Esophagus squamous epithelium (tissue), 5 donors: ENCODE measurements around the gene NMNAT2. TPM values are rescaled to one million over a fixed set of nuclear protein-coding genes. Genes with fewer than 3 reads are reported as not detected.
A peak's percentile ranks its signal among the peaks of the same experiment; 100 is the strongest.

ENCODE experiments used
- DNase-seq: peaks from one replicate; lab custom pipeline; 2025; lab: John Stamatoyannopoulos, UW
- H3K27ac ChIP-seq, 4 donors: fragments of 200-600 bp; sonication (generic); one replicate each; pipeline ENCODE4 v1.5.1; 2016 to 2019; ENCODE audit warnings: mild to moderate bottlenecking in 1 of 4
- H3K27me3 ChIP-seq, 4 donors: fragments of 200-600 bp; sonication (generic); 1 replicate in 3 of 4; 2 replicates in 1 of 4; pipeline versions ENCODE4 v1.5.1 to v1.6.0; 2017 to 2021; ENCODE audit warnings: antibody characterized with exemption in 1 of 4
- H3K36me3 ChIP-seq, 3 donors: fragments of 200-600 bp; sonication (generic); one replicate each; pipeline ENCODE4 v1.5.1; 2016 to 2019
- H3K4me1 ChIP-seq, 3 donors: fragments of 200-600 bp; sonication (generic); one replicate each; pipeline ENCODE4 v1.5.1; 2017 to 2019
- H3K4me3 ChIP-seq, 4 donors: fragments of 200-600 bp; sonication (generic); 1 replicate in 3 of 4; 2 replicates in 1 of 4; pipeline ENCODE4 v1.5.1; 2016 to 2019; ENCODE audit warnings: mild to moderate bottlenecking in 2 of 4, moderate library complexity in 1 of 4
- H3K9me3 ChIP-seq, 3 donors: fragments of 200-600 bp; sonication (generic); one replicate each; pipeline ENCODE4 v1.5.1; 2016 to 2019
- POLR2A ChIP-seq, 4 donors: fragments of 450-650 bp; IDR thresholded peaks; one replicate each; pipeline ENCODE4 v1.6.1; 2017; ENCODE audit warnings: antibody characterized with exemption in 4 of 4, mild to moderate bottlenecking in 4 of 4, moderate library complexity in 3 of 4
- WGBS, 2 donors: methylation state at CpG; one replicate each; pipeline ENCODE4 v1.1.5; 2018; 5-methylcytosine and 5-hydroxymethylcytosine counted together
- intact Hi-C: fragments of 100-400 bp; cut with DNase I; formaldehyde crosslinking; loops from one replicate; pipeline ENCODE4 v1.15.0; 2022
- total RNA-seq, 4 donors: library from RNA; depleted of rRNA; stranded (reverse); fragments of >200 nt; gene quantifications; one replicate each; pipeline ENCODE4 v1.1.0, GENCODE V29; 2016
- TF ChIP-seq, protein P1 (sequence below), 6 experiments: fragments of 450-650 bp in 4 of 6; fragments of 200-600 bp in 2 of 6; sonication (generic) in 2 of 6; IDR thresholded peaks; one replicate each; pipeline ENCODE4 v1.5.1; 2016 to 2019; ENCODE audit warnings: antibody characterized with exemption in 6 of 6, mild to moderate bottlenecking in 4 of 6, moderate library complexity in 4 of 6
- donor health status: DM: yes; HTN: yes; CAD: no.

The NMNAT2 gene
- total RNA-seq, 4 donors from 2014 or later: 0.18 to 1.1 (median 0.26) TPM; not detected in 1

DNA sequence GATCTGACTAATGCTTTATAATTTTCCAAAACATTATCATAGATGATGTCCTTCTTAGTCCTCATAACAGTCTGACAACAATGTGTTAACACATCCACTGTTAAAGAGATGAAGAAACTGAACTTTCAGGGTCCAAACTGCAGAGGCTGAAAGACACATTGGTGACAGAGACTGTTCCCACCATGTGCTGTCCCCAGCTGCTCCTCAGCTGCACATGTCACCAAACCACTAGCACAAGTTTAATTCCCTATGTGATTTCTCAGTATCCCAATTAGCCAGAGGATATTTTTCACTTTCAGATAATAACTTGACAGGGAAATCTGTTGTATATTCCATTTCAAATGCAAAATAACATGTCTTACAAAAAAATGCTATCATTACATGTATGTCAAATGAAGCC lies 207.5 kb downstream of the NMNAT2 start:
- DNase-seq: no peak
- Histone ChIP-seq H3K27ac (no peak overlapping the region), H3K9me3 (no peaks in the 10 kb centered on the region), H3K27me3 (no peaks in the 10 kb centered on the region), H3K4me1 (peaks cover 0 to 19% (median 4%) of the 10 kb centered on the region in 3 donors), H3K4me3 (no peak overlapping the region), H3K36me3 (peaks cover 0 to 3% (median 0%) of the 10 kb centered on the region in 3 donors)
- no peak for TF ChIP-seq POLR2A (IDR thresholded peaks at IDR 0.05)
- TF ChIP-seq, protein P1, sequence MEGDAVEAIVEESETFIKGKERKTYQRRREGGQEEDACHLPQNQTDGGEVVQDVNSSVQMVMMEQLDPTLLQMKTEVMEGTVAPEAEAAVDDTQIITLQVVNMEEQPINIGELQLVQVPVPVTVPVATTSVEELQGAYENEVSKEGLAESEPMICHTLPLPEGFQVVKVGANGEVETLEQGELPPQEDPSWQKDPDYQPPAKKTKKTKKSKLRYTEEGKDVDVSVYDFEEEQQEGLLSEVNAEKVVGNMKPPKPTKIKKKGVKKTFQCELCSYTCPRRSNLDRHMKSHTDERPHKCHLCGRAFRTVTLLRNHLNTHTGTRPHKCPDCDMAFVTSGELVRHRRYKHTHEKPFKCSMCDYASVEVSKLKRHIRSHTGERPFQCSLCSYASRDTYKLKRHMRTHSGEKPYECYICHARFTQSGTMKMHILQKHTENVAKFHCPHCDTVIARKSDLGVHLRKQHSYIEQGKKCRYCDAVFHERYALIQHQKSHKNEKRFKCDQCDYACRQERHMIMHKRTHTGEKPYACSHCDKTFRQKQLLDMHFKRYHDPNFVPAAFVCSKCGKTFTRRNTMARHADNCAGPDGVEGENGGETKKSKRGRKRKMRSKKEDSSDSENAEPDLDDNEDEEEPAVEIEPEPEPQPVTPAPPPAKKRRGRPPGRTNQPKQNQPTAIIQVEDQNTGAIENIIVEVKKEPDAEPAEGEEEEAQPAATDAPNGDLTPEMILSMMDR (IDR thresholded peaks at IDR 0.05): no peak
- intact Hi-C loops: no loop called here

DNA sequence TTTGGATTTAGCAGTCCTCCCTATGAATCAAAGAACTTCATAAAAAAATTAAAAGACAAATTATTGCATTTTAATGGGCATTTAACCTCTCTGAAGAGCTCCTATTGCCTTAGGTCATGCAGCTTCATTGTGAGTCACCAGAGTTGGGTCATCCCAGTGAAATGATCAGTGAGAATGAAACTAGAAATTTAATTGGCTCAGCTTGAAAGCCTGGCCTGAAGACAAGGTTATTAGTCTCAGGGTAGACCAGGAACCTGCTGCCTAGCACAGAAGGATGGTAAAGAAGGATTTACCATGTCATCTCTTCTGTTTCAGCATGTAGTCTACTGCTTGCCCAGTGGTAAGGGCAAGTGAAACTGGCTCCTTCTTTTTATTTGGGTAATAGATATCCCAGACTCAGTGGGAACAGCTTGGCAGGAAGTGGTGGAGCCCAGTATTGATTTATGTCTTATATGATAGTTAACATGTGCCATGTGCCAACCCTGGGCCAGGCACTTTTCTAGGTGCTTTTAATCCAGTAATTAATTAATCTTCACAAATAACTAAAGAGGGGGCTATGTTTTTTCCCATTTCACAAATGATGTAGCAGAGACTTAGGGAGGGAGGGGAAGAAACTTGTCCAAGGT lies 208.5 kb downstream of the NMNAT2 start:
- no peaks in the 10 kb centered on the region for H3K36me3 ChIP-seq
- no peaks in the 10 kb centered on the region for H3K9me3 ChIP-seq
- no peak for DNase-seq
- H3K4me1 ChIP-seq: peaks cover 0 to 29% (median 4%) of the 10 kb centered on the region in 3 donors
- H3K27ac ChIP-seq: peak overlapping the region in 1 of 4 donors; percentile 42
- TF ChIP-seq, protein P1 (IDR thresholded peaks at IDR 0.05): no peak
- no peak for TF ChIP-seq POLR2A (IDR thresholded peaks at IDR 0.05)
- no peak overlapping the region for H3K4me3 ChIP-seq
- intact Hi-C loops: no loop called here
- H3K27me3 ChIP-seq: no peaks in the 10 kb centered on the region

DNA sequence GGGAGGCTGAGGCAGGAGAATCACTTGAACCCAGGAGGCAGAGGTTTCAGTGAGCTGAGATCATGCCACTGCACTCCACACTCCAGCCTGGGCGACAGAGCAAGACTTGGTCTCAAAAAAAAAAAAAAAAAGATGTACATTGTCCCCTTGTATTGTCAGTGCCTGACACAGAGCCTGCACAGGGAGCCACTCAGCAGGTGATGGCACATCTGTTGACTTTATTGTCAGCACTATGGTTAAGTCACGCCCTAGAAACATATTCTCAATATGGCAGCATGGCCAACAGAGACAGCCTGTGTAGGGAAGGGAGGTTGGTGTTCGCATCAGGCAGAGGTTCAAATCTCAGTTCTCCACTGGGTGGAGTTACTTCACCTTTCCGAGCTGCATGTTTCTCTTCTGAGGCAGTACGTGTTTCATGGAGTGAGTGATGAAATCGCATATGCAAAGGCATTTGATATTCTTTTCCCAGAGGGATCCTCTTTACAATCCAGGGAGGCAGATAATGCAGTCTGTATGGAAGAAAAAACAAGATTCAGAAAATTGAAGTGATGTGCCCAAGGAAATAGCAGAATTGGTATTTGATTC lies 211.6 kb downstream of the NMNAT2 start:
- TF ChIP-seq POLR2A (IDR thresholded peaks at IDR 0.05): no peak
- TF ChIP-seq, protein P1 (IDR thresholded peaks at IDR 0.05): no peak
- H3K4me3 ChIP-seq: no peak overlapping the region
- no peaks in the 10 kb centered on the region for H3K36me3 ChIP-seq
- intact Hi-C loops: no loop called here
- H3K9me3 ChIP-seq: no peaks in the 10 kb centered on the region
- no peak overlapping the region for H3K27ac ChIP-seq
- no peaks in the 10 kb centered on the region for H3K27me3 ChIP-seq
- WGBS, 2 donors: 86 to 95% methylated on average over 5 to 6 of the region's 6 CpGs
- DNase-seq: no peak
- peaks cover 0 to 24% (median 4%) of the 10 kb centered on the region in 3 donors for H3K4me1 ChIP-seq

DNA sequence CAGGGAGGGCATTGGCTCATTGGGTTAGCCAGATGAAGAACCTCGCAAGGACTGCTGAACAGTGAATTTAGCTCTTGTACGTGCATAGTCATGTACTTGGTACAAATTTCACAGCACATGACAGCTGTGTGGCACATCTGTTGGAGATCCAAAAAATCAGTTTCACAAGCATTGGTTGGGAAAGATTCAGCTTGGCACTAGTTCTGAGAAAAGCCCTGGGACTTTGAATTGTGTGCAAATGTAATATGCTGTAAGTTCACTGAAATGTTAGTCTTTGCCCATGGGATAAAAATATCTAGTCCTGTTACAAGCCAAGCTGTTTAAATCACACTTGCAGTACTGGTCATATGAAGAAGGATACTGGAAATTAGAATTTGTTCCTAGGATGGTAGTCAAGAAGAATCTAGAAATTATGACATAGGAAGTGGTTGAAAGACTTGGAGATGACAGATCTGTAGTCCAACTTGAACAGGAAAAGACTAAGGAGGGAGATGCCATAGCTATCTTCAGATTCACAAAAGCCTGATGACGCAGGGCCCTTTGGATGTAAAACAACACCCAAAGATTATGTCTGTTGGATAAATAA lies 212.9 kb downstream of the NMNAT2 start:
- no peak for DNase-seq
- peak overlapping the region; percentile 42 to 73 (median 69) for H3K27ac ChIP-seq
- no peaks in the 10 kb centered on the region for H3K27me3 ChIP-seq
- intact Hi-C loops: no loop called here
- H3K36me3 ChIP-seq: no peaks in the 10 kb centered on the region
- 38 to 40% methylated on average over 3 of the region's 3 CpGs for WGBS, 2 donors
- H3K4me3 ChIP-seq: no peak overlapping the region
- no peaks in the 10 kb centered on the region for H3K9me3 ChIP-seq
- peaks cover 0 to 36% (median 4%) of the 10 kb centered on the region in 3 donors for H3K4me1 ChIP-seq
- TF ChIP-seq POLR2A (IDR thresholded peaks at IDR 0.05): no peak
- TF ChIP-seq, protein P1 (IDR thresholded peaks at IDR 0.05): no peak

DNA sequence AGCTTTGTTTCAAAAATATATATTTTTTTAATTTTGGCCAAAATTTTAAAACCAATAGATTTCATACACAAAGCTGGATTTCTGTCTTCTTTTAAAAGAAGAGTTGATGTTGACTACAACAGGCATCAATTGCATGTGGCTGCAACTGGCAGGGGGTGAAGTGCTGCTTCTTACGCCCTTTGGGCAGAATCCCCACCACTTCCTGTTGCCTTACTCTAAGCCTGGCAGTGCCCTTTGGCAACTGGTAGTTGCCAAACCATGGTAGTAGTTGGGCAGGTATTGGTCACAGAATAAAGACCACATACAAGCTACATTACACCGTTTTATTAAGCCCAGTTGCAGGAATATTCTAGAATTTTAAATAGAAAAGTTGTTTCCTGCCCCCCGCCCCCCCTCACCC lies 215.1 kb downstream of the NMNAT2 start:
- Histone ChIP-seq H3K27me3 (no peaks in the 10 kb centered on the region), H3K9me3 (no peaks in the 10 kb centered on the region), H3K36me3 (no peaks in the 10 kb centered on the region), H3K4me1 (peaks cover 0 to 43% (median 6%) of the 10 kb centered on the region in 3 donors), H3K4me3 (no peak overlapping the region), H3K27ac (no peak overlapping the region)
- TF ChIP-seq POLR2A (IDR thresholded peaks at IDR 0.05): no peak
- TF ChIP-seq, protein P1 (IDR thresholded peaks at IDR 0.05): no peak
- intact Hi-C loops: no loop called here
- no peak for DNase-seq
- WGBS, 2 donors: 67 to 77% methylated on average over 3 of the region's 3 CpGs
